Measurements from ENCODE around the gene CAMSAP1. TPM values are rescaled to one million over a fixed set of nuclear protein-coding genes. Genes with fewer than 3 reads are reported as not detected.

The CAMSAP1 gene
- total RNA-seq, 1 donor from 2014 or later, result 31.1 TPM

GRCh38 chr9:135788576-135789300, 118.6 kb downstream of the CAMSAP1 start:
- no peak for TF ChIP-seq CTCF (conservative IDR thresholded peaks at IDR 0.05; ENCODE audit: low read depth, low read length)
- no peak for DNase-seq (ENCODE audit: low read depth)

GRCh38 chr9:135787776-135788575, 119.4 kb downstream of the CAMSAP1 start:
- H3K4me3 ChIP-seq (ENCODE audit: low read depth, low read length), result no peak overlapping the region
- DNase-seq (ENCODE audit: low read depth), result no peak
- no peak for TF ChIP-seq CTCF (conservative IDR thresholded peaks at IDR 0.05; ENCODE audit: low read depth, low read length)

More at GRCh38 chr9:135788576-135789300, 118.6 kb downstream of the CAMSAP1 start:
- no peak overlapping the region for H3K4me3 ChIP-seq (ENCODE audit: low read depth, low read length)

GRCh38 chr9:135787317-135787716, 120.0 kb downstream of the CAMSAP1 start:
- no peak overlapping the region for H3K4me3 ChIP-seq (ENCODE audit: low read depth, low read length)
- no peak for TF ChIP-seq CTCF (conservative IDR thresholded peaks at IDR 0.05; ENCODE audit: low read depth, low read length)
- no peak for DNase-seq (ENCODE audit: low read depth)

- no peak for TF ChIP-seq CTCF (conservative IDR thresholded peaks at IDR 0.05; ENCODE audit: low read depth, low read length)
- DNase-seq (ENCODE audit: low read depth), result no peak
- H3K4me3 ChIP-seq (ENCODE audit: low read depth, low read length), result no peak overlapping the region
Measured at GRCh38 chr9:135786146-135786690, 121.1 kb downstream of the CAMSAP1 start.

- H3K4me3 ChIP-seq (ENCODE audit: low read depth, low read length), result no peak overlapping the region
- no peak for DNase-seq (ENCODE audit: low read depth)
Measured at GRCh38 chr9:135785013-135785575, 122.3 kb downstream of the CAMSAP1 start.

More at GRCh38 chr9:135785013-135785575, 122.3 kb downstream of the CAMSAP1 start:
- no peak for TF ChIP-seq CTCF (conservative IDR thresholded peaks at IDR 0.05; ENCODE audit: low read depth, low read length)

All from epithelial cell of proximal tubule (primary cell).